K562 (cell line): ENCODE measurements around the gene SOX2. TPM values are rescaled to one million over a fixed set of nuclear protein-coding genes. Genes with fewer than 3 reads are reported as not detected.

Source experiments
- ATAC-seq: fragments of 200-7000 bp; cut with Tn5 transposase; 3 replicates; pipeline ENCODE4 v1.9.1; 2020; ENCODE audit warnings: moderate library complexity
- BruUV-seq: library from RNA; stranded (reverse); fragments of 400-500 nt; replicated peaks from 2 replicates; lab custom pipeline; 2021; lab: Mats Ljungman, UMichigan
- CTCF ChIA-PET: fragments of 300-600 bp; formaldehyde crosslinking; extraction: SDS; loops from one replicate; lab custom pipeline; 2021; ENCODE audit warnings: low intra/inter-chr PET ratio; lab: Yijun Ruan, JAX
- POLR2A ChIA-PET: fragments of 300-600, 350-650 bp; sonication (Branson Sonifier 250); formaldehyde crosslinking; extraction: SDS; loops from one replicate; lab custom pipeline; 2021; ENCODE audit warnings: antibody characterized with exemption, inconsistent platforms; lab: Yijun Ruan, JAX
- DNase-seq, 4 experiments: peaks; one replicate each; pipeline versions ENCODE4 v3.0.0 to v3.0.0-alpha.2; 2011 to 2018; ENCODE audit warnings: low spot score in 3 of 4, mixed read lengths in 3 of 4; ENCODE audit errors: extremely low read depth in 1 of 4
- FAIRE-seq: peaks from 2 replicates; lab custom pipeline; 2011; peaks lifted over from hg19 to GRCh38; lab: Jason Lieb, UNC
- H2AFZ ChIP-seq: 2 replicates; pipeline ENCODE4 v1.6.0; 2011; ENCODE audit warnings: low read depth, low read length, control low read depth, inconsistent platforms
- H3K27ac ChIP-seq: fragments of 200-600 bp; 3 replicates; pipeline ENCODE4 v1.8.0; 2011; ENCODE audit warnings: low read depth, mild to moderate bottlenecking, control low read depth, inconsistent platforms, low read length, moderate library complexity, mixed read lengths; ENCODE audit errors: extremely low read depth
- H3K27me3 ChIP-seq, 2 experiments: fragments of 300-600 bp in 1 of 2; 2 replicates in 1 of 2; 3 replicates in 1 of 2; pipeline versions ENCODE4 v1.6.0 to v1.8.0; 2011; ENCODE audit warnings: inconsistent platforms in 2 of 2, low read length in 2 of 2, mild to moderate bottlenecking in 1 of 2, mixed read lengths in 1 of 2, moderate library complexity in 1 of 2; ENCODE audit not compliant: control insufficient read depth in 2 of 2, insufficient read depth in 2 of 2
- H3K36me3 ChIP-seq: fragments of 300-600 bp; 3 replicates; pipeline ENCODE4 v1.8.0; 2011; ENCODE audit warnings: mild to moderate bottlenecking, low read length, inconsistent platforms; ENCODE audit not compliant: control insufficient read depth, insufficient read depth
- H3K4me1 ChIP-seq, 2 experiments: fragments of 200-600 bp in 1 of 2; replicated peaks in 1 of 2; 2 replicates in 1 of 2; 3 replicates in 1 of 2; pipeline versions ENCODE4 v1.5.1 to v1.8.0; 2011; ENCODE audit warnings: inconsistent platforms in 2 of 2, low read length in 2 of 2, mild to moderate bottlenecking in 1 of 2, mixed read lengths in 1 of 2, moderate library complexity in 1 of 2; ENCODE audit not compliant: control insufficient read depth in 2 of 2, insufficient read depth in 2 of 2
- H3K4me2 ChIP-seq: 2 replicates; pipeline ENCODE4 v1.6.1; 2011; ENCODE audit warnings: low read length, control low read depth, inconsistent platforms, mixed read lengths; ENCODE audit not compliant: insufficient read depth
- H3K4me3 ChIP-seq: fragments of 200-600 bp; sonication (generic), shearing (Covaris generic); 2 replicates; pipeline ENCODE4 v1.5.1; 2016; ENCODE audit warnings: control low read depth, inconsistent platforms
- H3K79me2 ChIP-seq: fragments of 200-600 bp; 3 replicates; pipeline ENCODE4 v1.8.0; 2011; ENCODE audit warnings: low read length, inconsistent platforms; ENCODE audit not compliant: control insufficient read depth, insufficient read depth
- H3K9ac ChIP-seq, 2 experiments: 2 replicates each; pipeline versions ENCODE4 v1.6.0 to v1.6.1; 2011; ENCODE audit warnings: low read depth in 2 of 2, low read length in 2 of 2, control low read depth in 1 of 2, inconsistent platforms in 1 of 2, mild to moderate bottlenecking in 1 of 2, mixed read lengths in 1 of 2; ENCODE audit not compliant: insufficient read depth in 1 of 2
- H3K9me1 ChIP-seq: one replicate; pipeline ENCODE4 v1.6.0; 2011; ENCODE audit warnings: inconsistent platforms, mild to moderate bottlenecking, low read length, moderate library complexity; ENCODE audit not compliant: control insufficient read depth, insufficient read depth
- H3K9me3 ChIP-seq: replicated peaks from 2 replicates; pipeline ENCODE4 v1.5.1; 2011; ENCODE audit warnings: low read depth, low read length, inconsistent platforms; ENCODE audit not compliant: control insufficient read depth, insufficient read depth
- H4K20me1 ChIP-seq: replicated peaks from 2 replicates; pipeline ENCODE4 v1.6.1; 2011; ENCODE audit warnings: low read length, inconsistent platforms, mixed read lengths; ENCODE audit not compliant: control insufficient read depth, insufficient read depth
- FOXK2 ChIP-seq, 2 experiments: fragments of 450-650 bp; IDR thresholded peaks in 1 of 2; conservative IDR thresholded peaks in 1 of 2; 2 replicates each; pipeline ENCODE4 v1.6.1; 2016; ENCODE audit warnings: low read depth in 2 of 2, mild to moderate bottlenecking in 1 of 2
- RBFOX2 ChIP-seq: fragments of 200-400 bp; formaldehyde crosslinking; IDR thresholded peaks from 2 replicates; pipeline ENCODE4 v1.6.1; 2017; ENCODE audit warnings: low read depth, mild to moderate bottlenecking, low read length, moderate library complexity
- RFX7 ChIP-seq: fragments of 250-450 bp; sonication (Bioruptor Pico); IDR thresholded peaks from 2 replicates; pipeline ENCODE4 v1.5.1; 2021; ENCODE audit warnings: mild to moderate bottlenecking
- SIN3B ChIP-seq: fragments of 450-650 bp; IDR thresholded peaks from 2 replicates; pipeline ENCODE4 v1.6.1; 2017; ENCODE audit warnings: low read depth, mild to moderate bottlenecking, moderate library complexity
- TEAD1 ChIP-seq, 2 experiments: fragments of 450-650 bp in 1 of 2; sonication (generic) in 1 of 2; formaldehyde crosslinking; IDR thresholded peaks; 2 replicates each; pipeline versions ENCODE4 v1.4.0 to v1.8.0; 2020 to 2022; ENCODE audit warnings: mild to moderate bottlenecking in 2 of 2, missing genetic modification reagents in 1 of 2
- ZNF140 ChIP-seq: fragments of 250-450 bp; sonication (Bioruptor Pico); IDR thresholded peaks from 2 replicates; pipeline ENCODE4 v1.8.0; 2021; ENCODE audit warnings: moderate library complexity, mild to moderate bottlenecking, inconsistent platforms
- ZNF24 ChIP-seq: fragments of 450-650 bp; IDR thresholded peaks from 2 replicates; pipeline ENCODE4 v1.6.1; 2016
- ZNF431 ChIP-seq: sonication (generic); formaldehyde crosslinking; IDR thresholded peaks from 2 replicates; pipeline ENCODE4 v1.8.0; 2022; ENCODE audit warnings: mild to moderate bottlenecking, missing genetic modification reagents
- WGBS: fragments of 100-300 bp; shearing (Covaris generic); methylation state at CpG from one replicate; pipeline ENCODE4 v1.1.6; 2016; ENCODE audit warnings: low coverage, mixed read lengths; ENCODE audit not compliant: insufficient coverage; ENCODE audit errors: missing lambda C conversion rate; 5-methylcytosine and 5-hydroxymethylcytosine counted together
- in situ Hi-C: fragments of 300-500 bp; cut with MboI; formaldehyde crosslinking; loops from 4 replicates; pipeline ENCODE4 v1.15.0; 2018; ENCODE audit warnings: inconsistent platforms, mixed read lengths
- intact Hi-C: fragments of 100-400 bp; cut with micrococcal nuclease; formaldehyde crosslinking; loops from 2 replicates; pipeline ENCODE4 v1.14.2; 2022
- polyA plus RNA-seq, 8 experiments: library from polyadenylated mRNA; depleted of rRNA in 4 of 8; stranded (reverse) in 5 of 8; unstranded in 3 of 8; fragments of >200 nt; fragmentation: Nextera tagmentation in 2 of 8; fragmentation: Illumina TruSeq in 1 of 8; extraction: Ambion mirVana in 2 of 8; extraction: Trizol in 1 of 8; gene quantifications; 2 replicates each; pipeline versions ENCODE4 v1.2.1 to v1.2.3, GENCODE V29; 2011 to 2014; ENCODE audit warnings: inconsistent platforms in 1 of 8, missing spikeins in 1 of 8
- total RNA-seq, 7 experiments: library from RNA; depleted of rRNA in 6 of 7; stranded (reverse); fragments of >200 nt in 6 of 7; fragmentation: Illumina TruSeq in 2 of 7; extraction: Trizol in 2 of 7; gene quantifications; 2 replicates each; pipeline versions ENCODE4 v1.2.1 to v1.2.3, GENCODE V29; 2011 to 2021; ENCODE audit warnings: low replicate concordance in 1 of 7
- TF ChIP-seq, protein P1 (sequence below): fragments of 250-450 bp; sonication (Bioruptor Pico); IDR thresholded peaks from 2 replicates; pipeline ENCODE4 v1.8.0; 2022; ENCODE audit warnings: inconsistent platforms, mild to moderate bottlenecking, moderate library complexity, borderline replicate concordance

The SOX2 gene
- total and polyA plus RNA-seq, 9 of the 15 experiments (the other 6 are each of a cell fraction or from before 2014, with no cell fraction given): 0.07 TPM; not detected in 8

DNA sequence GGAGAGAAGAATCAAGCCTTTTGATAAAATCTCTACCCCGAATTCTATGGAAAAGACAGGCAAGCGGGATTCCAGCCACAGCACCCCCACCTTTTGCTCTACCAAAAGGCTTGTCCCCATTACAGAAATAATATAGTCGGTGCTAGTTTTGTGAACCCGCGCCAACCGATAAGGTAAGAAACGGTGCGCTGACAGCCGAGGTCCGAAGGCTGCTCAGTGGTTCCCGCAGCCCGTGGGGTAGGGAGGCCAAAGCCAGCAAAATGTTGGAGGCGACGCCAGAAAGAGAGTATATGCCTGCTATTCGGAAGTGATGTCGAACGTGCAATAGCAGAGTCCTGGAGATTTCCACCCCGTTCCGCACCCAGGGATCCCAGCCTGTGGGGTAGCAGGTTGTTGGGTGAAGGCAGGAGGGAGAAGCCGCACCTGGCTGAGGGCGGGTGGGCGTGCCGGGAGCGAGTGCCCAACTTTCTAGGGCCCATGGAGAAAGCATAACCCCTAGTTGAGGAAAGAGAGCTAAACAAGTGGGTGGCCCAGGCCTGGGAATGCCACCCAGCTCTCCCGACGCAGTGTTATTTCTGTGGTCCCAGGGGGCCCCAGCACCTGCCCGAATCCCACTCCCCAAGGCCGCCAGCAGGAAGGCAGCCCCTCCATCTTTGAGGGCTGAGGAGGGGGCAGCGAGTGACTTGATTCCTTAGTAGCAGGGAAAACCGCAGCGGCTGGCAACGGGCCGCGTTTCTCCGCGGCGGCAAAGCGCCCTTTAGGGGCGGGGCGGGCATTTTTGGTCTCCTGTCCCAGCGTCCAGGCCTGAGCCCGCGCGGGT lies 7.9 kb upstream of the SOX2 start:
- POLR2A ChIA-PET: interaction anchor here (0.6 kb wide), 1 partner anchor 895 kb away, joined by 3 read pairs; no protein-coding TSS in a partner anchor
- no peak overlapping the region for H3K9ac ChIP-seq
- H3K9me3 ChIP-seq: no peaks in the 10 kb centered on the region
- TF ChIP-seq, protein P1, sequence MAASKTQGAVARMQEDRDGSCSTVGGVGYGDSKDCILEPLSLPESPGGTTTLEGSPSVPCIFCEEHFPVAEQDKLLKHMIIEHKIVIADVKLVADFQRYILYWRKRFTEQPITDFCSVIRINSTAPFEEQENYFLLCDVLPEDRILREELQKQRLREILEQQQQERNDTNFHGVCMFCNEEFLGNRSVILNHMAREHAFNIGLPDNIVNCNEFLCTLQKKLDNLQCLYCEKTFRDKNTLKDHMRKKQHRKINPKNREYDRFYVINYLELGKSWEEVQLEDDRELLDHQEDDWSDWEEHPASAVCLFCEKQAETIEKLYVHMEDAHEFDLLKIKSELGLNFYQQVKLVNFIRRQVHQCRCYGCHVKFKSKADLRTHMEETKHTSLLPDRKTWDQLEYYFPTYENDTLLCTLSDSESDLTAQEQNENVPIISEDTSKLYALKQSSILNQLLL: no peak
- TF ChIP-seq FOXK2 (conservative IDR thresholded peaks at IDR 0.05 in 1 of 2, IDR thresholded peaks at IDR 0.05 in 1 of 2; ENCODE audit: low read depth in 2 of 2) (no peak), ZNF24 (no peak), ZNF431 (CRISPR knock-in tag) (no peak), RFX7 (CRISPR knock-in tag) (no peak), TEAD1 (CRISPR knock-in tag; IDR thresholded peaks at IDR 0.05) (no peak), SIN3B (no peak), RBFOX2 (no peak), ZNF140 (CRISPR knock-in tag) (no peak)
- TF ChIP-seq, all 486 proteins: peak for 0
- H3K4me2 ChIP-seq: no peak overlapping the region
- H2AFZ ChIP-seq: no peak overlapping the region
- intact Hi-C loops: loop anchor here (5.0 to 10.0 kb wide), 3 partner anchors 377 to 791 kb away; partner anchors contain the start of gene FXR1
- in situ Hi-C loops: loop anchor here (10.0 kb wide), 1 partner anchor 911 kb away; no protein-coding TSS in a partner anchor
- H4K20me1 ChIP-seq: no peaks in the 10 kb centered on the region
- ATAC-seq (no peak), DNase-seq (no peak), FAIRE-seq (no peak)
- H3K4me1 ChIP-seq: peaks cover 0 to 6% of the 10 kb centered on the region in 2 experiments; a peak in 2 of 5 replicates
- peaks cover 11 to 18% of the 10 kb centered on the region in 2 experiments; a peak in 4 of 5 replicates for H3K27me3 ChIP-seq
- CTCF ChIA-PET: interaction anchor here (0.6 kb wide), 1 partner anchor 871 kb away, joined by 3 read pairs; no protein-coding TSS in a partner anchor
- H3K36me3 ChIP-seq: no peaks in the 10 kb centered on the region
- no peak overlapping the region for H3K4me3 ChIP-seq
- no peaks in the 10 kb centered on the region for H3K9me1 ChIP-seq
- BruUV-seq: no TSS peak
- WGBS: 2% methylated on average over 36 of the region's 44 CpGs
- H3K79me2 ChIP-seq: no peaks in the 10 kb centered on the region
- H3K27ac ChIP-seq: no peak overlapping the region
